Heart left ventricle (tissue), 16 donors: Measurements from ENCODE around the gene CD300LB. TPM values are rescaled to one million over a fixed set of nuclear protein-coding genes. Genes with fewer than 3 reads are reported as not detected.

ENCODE experiments used
- ATAC-seq, 4 donors: fragments of 200-7000 bp; cut with Tn5 transposase; one replicate each; pipeline ENCODE4 v1.9.1; 2020 to 2022; ENCODE audit warnings: moderate library complexity in 4 of 4, mild to moderate bottlenecking in 3 of 4, moderate number of reproducible peaks in 1 of 4
- DNase-seq, 5 donors: peaks; one replicate each; pipeline ENCODE4 v3.0.0-alpha.2; 2020
- H3K27ac ChIP-seq, 12 donors: fragments of 200-600 bp; sonication (generic) in 4 of 12; one replicate each; pipeline versions ENCODE4 v1.5.0 to v1.8.0; 2016 to 2022; ENCODE audit warnings: mild to moderate bottlenecking in 2 of 12
- H3K27me3 ChIP-seq, 9 donors: fragments of 200-600 bp; sonication (generic) in 2 of 9; one replicate each; pipeline versions ENCODE4 v1.5.1 to v1.8.0; 2016 to 2022; ENCODE audit warnings: mild to moderate bottlenecking in 3 of 9
- H3K36me3 ChIP-seq, 9 donors: fragments of 200-600 bp; sonication (generic) in 2 of 9; one replicate each; pipeline versions ENCODE4 v1.5.0 to v1.8.0; 2018 to 2022; ENCODE audit warnings: mild to moderate bottlenecking in 2 of 9
- H3K4me1 ChIP-seq, 12 donors: fragments of 200-600 bp; sonication (generic) in 4 of 12; one replicate each; pipeline versions ENCODE4 v1.5.0 to v1.8.0; 2016 to 2022; ENCODE audit warnings: mild to moderate bottlenecking in 3 of 12
- H3K4me3 ChIP-seq, 12 donors: fragments of 200-600 bp; sonication (generic) in 4 of 12; one replicate each; pipeline versions ENCODE4 v1.5.0 to v1.8.0; 2017 to 2022; ENCODE audit warnings: mild to moderate bottlenecking in 9 of 12, moderate library complexity in 4 of 12
- H3K9me3 ChIP-seq, 12 donors: fragments of 200-600 bp; sonication (generic) in 4 of 12; one replicate each; pipeline versions ENCODE4 v1.5.0 to v1.8.0; 2016 to 2022; ENCODE audit warnings: mild to moderate bottlenecking in 1 of 12
- CTCF ChIP-seq, 12 donors: fragments of 200-600 bp; sonication (generic) in 4 of 12; IDR thresholded peaks; one replicate each; pipeline versions ENCODE4 v1.5.0 to v1.8.0; 2018 to 2022; ENCODE audit warnings: antibody characterized with exemption in 12 of 12, mild to moderate bottlenecking in 5 of 12
- POLR2A ChIP-seq, 2 donors: fragments of 450-650 bp; IDR thresholded peaks; one replicate each; pipeline ENCODE4 v1.6.1; 2017; ENCODE audit warnings: antibody characterized with exemption in 2 of 2, mild to moderate bottlenecking in 2 of 2, moderate library complexity in 2 of 2
- WGBS, 4 donors: extraction: QIAGEN DNeasy Blood & Tissue Kit in 2 of 4; methylation state at CpG; one replicate each; pipeline versions ENCODE4 v1.1.5 to v1.1.7; 2013 to 2018; 5-methylcytosine and 5-hydroxymethylcytosine counted together
- intact Hi-C, 10 donors: fragments of 100-400 bp; cut with DNase I; formaldehyde crosslinking; loops; one replicate each; pipeline versions ENCODE4 v1.11.1 to v1.14.2; 2022
- polyA plus RNA-seq, 2 donors: library from polyadenylated mRNA; stranded (reverse); fragments of 200-250 nt; gene quantifications; one replicate each; pipeline ENCODE4 v1.2.3, GENCODE V29; 2013
- total RNA-seq, 9 donors: library from RNA; depleted of rRNA in 2 of 9; stranded (reverse); fragments of >200 nt in 2 of 9; fragmentation: NEBNext Ultra II Directional in 3 of 9; extraction: Animal tissue kit (Norgen Biotek cat#: 25700) in 3 of 9; gene quantifications; one replicate each; pipeline versions ENCODE4 v1.1.0 to v1.2.4, GENCODE V29; 2016 to 2023
- donor health status: ischemic (EF 13 %, LVEDD 7.1; RV severe dilation, severe dysfunction).
- donor health status: healthy with polysubstance abuse.
- donor health status: DM: no; HTN: yes; CAD: no.
- donor health status: DM: no; HTN: no; CAD: no.
- donor health status: ischemic (EF 25% LVEDD 6.9; RV normal size, moderate dysfunction).
- donor health status: ischemic (EF 25% LVEDD 5.7; RV mildly dilated, moderate dysfunction).
- donor health status: healthy.
- donor health status: DM: yes; HTN: yes; CAD: no.
- donor health status: ischemic (EF 35%, LVEDD 5.7; RV mildly dilated, moderate dysfunction).
- donor health status: nonischemic (EF 11% LVEDD 7.7; RV severe dilation, severe dysfunction).
- donor health status: DM: yes; HTN: yes; CAD: no.
- donor health status: PGD.
- donor health status: ischemic (EF 29% LVEDD 5.4; RV normal size, mild dysfunction).
- donor health status: nonischemic (EF 23%, LVEDD 6.1; RV moderate dilation, normal function).

Gene CD300LB
- total and polyA plus RNA-seq, 11 donors, result 0.14 to 2.3 (median 0.26) TPM; not detected in 4

DNA sequence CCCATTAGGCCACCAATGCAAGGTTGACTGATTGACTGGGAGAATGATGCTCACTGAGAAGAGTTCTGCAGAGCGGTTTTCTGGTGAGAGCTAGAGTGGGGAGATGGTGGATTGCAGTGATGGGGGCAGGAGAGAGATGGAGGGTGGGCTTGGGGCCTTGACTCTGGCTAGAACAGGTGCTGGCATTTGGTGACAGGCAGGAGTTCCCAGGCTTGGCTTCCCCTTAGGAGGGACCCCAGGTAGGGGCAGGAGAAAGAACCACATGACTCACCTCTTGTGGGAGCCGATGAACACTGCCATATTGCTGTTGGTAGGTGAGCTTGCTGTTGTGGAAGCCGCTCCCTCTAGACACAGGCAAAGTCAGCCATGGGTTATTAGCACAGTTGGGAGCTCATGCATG, 8.0 kb downstream of the CD300LB start:
- Histone ChIP-seq H3K9me3 (peaks cover 0 to 8% (median 0%) of the 10 kb centered on the region in 12 donors), H3K27me3 (no peaks in the 10 kb centered on the region), H3K4me3 (no peak overlapping the region), H3K36me3 (no peaks in the 10 kb centered on the region), H3K27ac (no peak overlapping the region), H3K4me1 (peaks cover 0 to 46% (median 0%) of the 10 kb centered on the region in 12 donors)
- DNase-seq (no peak), ATAC-seq (no peak)
- 79 to 86% (median 81%) methylated on average over 2 to 3 of the region's 3 CpGs for WGBS, 4 donors
- TF ChIP-seq CTCF (IDR thresholded peaks at IDR 0.05), result no peak
- no peak for TF ChIP-seq POLR2A (IDR thresholded peaks at IDR 0.05)
- intact Hi-C loops, result no loop called here

DNA sequence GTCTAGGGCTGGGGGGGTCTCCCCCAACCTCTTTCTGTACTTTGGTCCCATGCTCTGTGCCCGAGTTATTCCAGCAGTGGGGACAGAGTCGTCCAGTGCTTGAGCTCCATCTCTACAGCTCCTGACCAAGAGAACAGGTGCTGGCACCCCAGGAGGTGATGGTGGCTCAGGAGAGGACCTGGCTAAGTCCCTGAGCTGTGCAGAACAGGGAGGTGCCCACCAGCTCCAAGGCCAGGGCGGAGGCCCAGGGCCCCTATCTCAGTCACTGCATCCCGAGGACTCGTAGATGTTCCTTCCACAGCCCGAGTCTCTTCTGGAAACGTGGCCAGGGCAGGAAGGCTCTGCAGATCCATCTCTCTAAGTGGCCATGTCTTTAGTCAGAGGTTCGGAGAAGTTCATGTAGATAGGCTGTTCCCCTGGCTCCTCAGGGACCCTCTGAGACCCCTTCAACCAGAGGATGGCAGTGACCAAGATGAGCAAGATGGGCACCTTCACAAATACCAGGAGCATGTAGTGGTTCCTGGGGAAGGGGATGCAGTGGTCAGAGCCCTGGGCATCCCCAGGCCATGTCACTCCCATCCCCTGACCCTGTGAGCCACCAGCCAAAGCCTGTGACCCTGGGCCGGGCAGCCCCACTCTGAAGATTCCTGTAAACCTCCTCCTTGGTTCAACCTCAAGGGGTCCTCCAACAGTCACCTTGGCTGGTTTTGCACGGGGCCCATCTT, 8.7 kb downstream of the CD300LB start:
- Histone ChIP-seq H3K4me1 (peaks cover 0 to 46% (median 0%) of the 10 kb centered on the region in 12 donors), H3K27me3 (no peaks in the 10 kb centered on the region), H3K9me3 (peaks cover 0 to 8% (median 0%) of the 10 kb centered on the region in 12 donors), H3K36me3 (no peaks in the 10 kb centered on the region), H3K4me3 (no peak overlapping the region), H3K27ac (peak overlapping the region in 1 of 12 donors; percentile 94)
- intact Hi-C loops, result no loop called here
- 74 to 82% (median 76%) methylated on average over 5 to 10 of the region's 10 CpGs for WGBS, 4 donors
- ATAC-seq (no peak), DNase-seq (no peak)
- TF ChIP-seq POLR2A (IDR thresholded peaks at IDR 0.05) (no peak), CTCF (IDR thresholded peaks at IDR 0.05) (no peak)

- peak in 3 of 4 donors; percentile 41 to 63 (median 48) for ATAC-seq
- WGBS, 4 donors, result 78 to 89% (median 79%) methylated on average over 8 to 9 of the region's 9 CpGs
- Histone ChIP-seq H3K27me3 (no peaks in the 10 kb centered on the region), H3K4me1 (peaks cover 0 to 47% (median 0%) of the 10 kb centered on the region in 12 donors), H3K4me3 (peak overlapping the region in 2 of 12 donors; percentile 18 to 19), H3K36me3 (no peaks in the 10 kb centered on the region), H3K9me3 (peaks cover 0 to 8% (median 0%) of the 10 kb centered on the region in 12 donors), H3K27ac (peak overlapping the region in 7 of 12 donors; percentile 31 to 94 (median 64))
- peak in 3 of 5 donors; percentile 27 to 44 (median 30) for DNase-seq
- intact Hi-C loops, result no loop called here
- TF ChIP-seq POLR2A (IDR thresholded peaks at IDR 0.05), result no peak
- TF ChIP-seq CTCF (IDR thresholded peaks at IDR 0.05), result no peak
Measured at GRCh38 chr17:74521701-74522201, 9.5 kb downstream of the CD300LB start.

DNA sequence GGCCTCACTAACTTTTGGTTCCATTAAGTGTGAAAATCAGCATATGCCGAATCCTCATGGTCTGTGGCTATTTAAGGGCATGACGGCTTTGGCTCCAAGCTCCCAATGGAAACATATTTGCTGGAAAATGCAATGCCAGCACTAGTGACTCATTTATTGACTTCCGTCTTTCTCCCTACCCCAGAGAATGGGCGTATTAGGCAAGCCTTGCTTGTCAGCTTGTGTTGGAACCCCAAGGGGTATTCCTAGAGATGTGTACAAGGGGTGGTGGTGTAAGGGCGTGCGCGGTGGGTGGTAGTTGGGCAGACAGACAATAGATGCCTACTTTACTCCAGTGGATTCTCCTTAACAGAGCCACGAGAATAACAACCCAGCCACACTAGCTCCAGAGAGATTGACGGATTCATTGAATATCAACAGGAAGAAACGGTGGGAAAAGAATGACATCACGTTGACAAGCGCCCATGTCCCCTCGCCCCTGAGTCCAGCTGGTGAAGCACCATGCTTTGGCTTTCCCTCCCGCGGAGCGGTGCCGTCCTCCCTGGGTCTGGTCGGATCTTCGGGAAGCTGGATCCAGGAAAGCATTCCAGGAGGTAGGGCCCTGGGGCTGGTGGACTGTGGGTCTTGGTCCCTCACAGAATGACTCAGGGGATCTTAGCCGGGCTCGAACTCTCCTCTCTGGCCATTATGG, 10.3 kb downstream of the CD300LB start:
- H3K27me3 ChIP-seq, result no peaks in the 10 kb centered on the region
- H3K36me3 ChIP-seq, result no peaks in the 10 kb centered on the region
- 81 to 89% (median 82%) methylated on average over 21 of the region's 21 CpGs for WGBS, 4 donors
- H3K4me1 ChIP-seq, result peaks cover 0 to 48% (median 0%) of the 10 kb centered on the region in 12 donors
- ATAC-seq (peak; percentile 34 to 78 (median 64)), DNase-seq (peak in 1 of 5 donors; percentile 30)
- peak overlapping the region in 2 of 12 donors; percentile 18 to 19 for H3K4me3 ChIP-seq
- TF ChIP-seq CTCF (IDR thresholded peaks at IDR 0.05) (no peak), POLR2A (IDR thresholded peaks at IDR 0.05) (no peak)
- H3K27ac ChIP-seq, result peak overlapping the region in 8 of 12 donors; percentile 31 to 94 (median 60)
- H3K9me3 ChIP-seq, result peaks cover 0 to 8% (median 0%) of the 10 kb centered on the region in 12 donors
- intact Hi-C loops, result no loop called here
